Measurements from ENCODE around the gene TAGLN2. TPM values are rescaled to one million over a fixed set of nuclear protein-coding genes. Genes with fewer than 3 reads are reported as not detected.
"Not testable (repeated sequence)": the region's sequence is repeated elsewhere in the genome, so short reads cannot be mapped to it uniquely, and the experiment has no call there.

TAGLN2 gene
- total RNA-seq, 4 donors from 2014 or later = 242 to 569 (median 258) TPM

DNA sequence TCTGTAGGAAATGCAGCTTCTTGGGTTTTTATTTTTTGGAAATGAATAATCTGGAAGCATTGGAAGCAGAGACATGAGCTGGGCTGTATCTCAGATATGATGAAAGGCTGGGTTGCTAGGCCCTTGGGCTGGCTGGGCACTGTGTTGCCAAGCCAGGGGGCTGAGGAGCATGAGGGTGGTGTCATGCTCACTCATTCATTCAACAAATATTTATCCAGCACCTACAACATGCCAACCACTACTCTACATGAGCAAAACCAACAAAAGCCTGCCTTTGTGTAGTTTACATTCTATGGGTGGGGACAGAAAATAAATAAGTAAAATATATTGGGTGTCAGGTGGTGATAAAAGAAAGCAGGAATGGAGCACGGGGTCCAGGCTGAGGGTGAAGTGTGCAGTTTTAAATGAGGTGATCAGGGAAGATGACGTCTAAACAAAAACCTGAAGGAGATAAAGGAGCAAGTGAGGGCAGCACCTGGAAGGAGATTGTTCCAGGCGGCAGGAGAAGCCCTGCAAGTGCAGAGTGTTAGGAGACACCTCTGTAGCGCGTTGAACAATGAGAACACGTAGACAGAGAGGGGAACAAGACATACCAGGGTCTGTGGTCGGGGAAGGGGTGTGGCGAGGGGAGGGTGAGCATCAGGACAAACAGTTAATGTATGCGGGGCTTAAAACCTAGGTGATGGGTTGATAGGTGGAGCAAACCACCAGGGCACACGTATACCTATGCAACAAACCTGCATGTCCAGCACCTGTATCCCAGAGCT is 10.9 kb downstream of the TAGLN2 start:
- ATAC-seq (ENCODE audit: low FRiP score) (peak; percentile 21), DNase-seq (ENCODE audit: low spot score) (no peak)
- TF ChIP-seq, protein P1, sequence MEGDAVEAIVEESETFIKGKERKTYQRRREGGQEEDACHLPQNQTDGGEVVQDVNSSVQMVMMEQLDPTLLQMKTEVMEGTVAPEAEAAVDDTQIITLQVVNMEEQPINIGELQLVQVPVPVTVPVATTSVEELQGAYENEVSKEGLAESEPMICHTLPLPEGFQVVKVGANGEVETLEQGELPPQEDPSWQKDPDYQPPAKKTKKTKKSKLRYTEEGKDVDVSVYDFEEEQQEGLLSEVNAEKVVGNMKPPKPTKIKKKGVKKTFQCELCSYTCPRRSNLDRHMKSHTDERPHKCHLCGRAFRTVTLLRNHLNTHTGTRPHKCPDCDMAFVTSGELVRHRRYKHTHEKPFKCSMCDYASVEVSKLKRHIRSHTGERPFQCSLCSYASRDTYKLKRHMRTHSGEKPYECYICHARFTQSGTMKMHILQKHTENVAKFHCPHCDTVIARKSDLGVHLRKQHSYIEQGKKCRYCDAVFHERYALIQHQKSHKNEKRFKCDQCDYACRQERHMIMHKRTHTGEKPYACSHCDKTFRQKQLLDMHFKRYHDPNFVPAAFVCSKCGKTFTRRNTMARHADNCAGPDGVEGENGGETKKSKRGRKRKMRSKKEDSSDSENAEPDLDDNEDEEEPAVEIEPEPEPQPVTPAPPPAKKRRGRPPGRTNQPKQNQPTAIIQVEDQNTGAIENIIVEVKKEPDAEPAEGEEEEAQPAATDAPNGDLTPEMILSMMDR (IDR thresholded peaks at IDR 0.05) = no peak

DNA sequence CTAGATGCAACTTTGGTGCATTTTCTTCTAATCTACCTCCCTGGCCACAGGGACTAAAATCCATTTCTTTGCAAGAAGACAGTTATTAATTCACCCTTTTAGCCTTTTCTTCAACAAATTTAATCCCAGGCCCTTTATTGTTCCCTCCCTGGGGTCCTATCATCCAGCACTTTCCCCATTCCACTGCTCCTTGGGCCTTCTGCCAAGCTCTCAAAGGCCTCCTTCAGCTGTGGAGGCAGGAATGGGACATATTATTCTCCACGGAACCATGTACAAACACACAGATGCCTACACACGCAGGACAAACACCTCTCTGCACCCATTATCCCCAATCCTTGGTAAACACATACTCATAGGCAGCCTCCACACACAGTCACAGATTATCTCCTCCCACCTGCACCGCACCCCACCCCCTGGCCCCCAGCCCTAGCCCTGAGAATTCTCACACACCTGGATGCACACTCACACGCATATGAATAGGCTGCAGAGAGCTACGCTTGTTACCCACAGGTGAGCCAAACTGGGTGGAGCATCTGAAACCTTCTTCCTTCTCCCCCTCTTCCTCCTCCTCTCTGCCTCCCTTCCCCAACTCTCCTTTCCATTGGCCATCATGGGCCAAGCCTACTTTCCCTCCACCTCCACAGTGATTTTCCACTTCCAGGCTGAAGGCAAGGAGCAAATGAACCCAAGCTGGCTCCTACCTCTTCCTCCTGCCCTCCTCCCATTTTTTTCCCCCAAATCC is 11.7 kb downstream of the TAGLN2 start:
- TF ChIP-seq, protein P1 (IDR thresholded peaks at IDR 0.05) = no peak
- no peak for DNase-seq (ENCODE audit: low spot score)
- peak; percentile 22 for ATAC-seq (ENCODE audit: low FRiP score)

DNA sequence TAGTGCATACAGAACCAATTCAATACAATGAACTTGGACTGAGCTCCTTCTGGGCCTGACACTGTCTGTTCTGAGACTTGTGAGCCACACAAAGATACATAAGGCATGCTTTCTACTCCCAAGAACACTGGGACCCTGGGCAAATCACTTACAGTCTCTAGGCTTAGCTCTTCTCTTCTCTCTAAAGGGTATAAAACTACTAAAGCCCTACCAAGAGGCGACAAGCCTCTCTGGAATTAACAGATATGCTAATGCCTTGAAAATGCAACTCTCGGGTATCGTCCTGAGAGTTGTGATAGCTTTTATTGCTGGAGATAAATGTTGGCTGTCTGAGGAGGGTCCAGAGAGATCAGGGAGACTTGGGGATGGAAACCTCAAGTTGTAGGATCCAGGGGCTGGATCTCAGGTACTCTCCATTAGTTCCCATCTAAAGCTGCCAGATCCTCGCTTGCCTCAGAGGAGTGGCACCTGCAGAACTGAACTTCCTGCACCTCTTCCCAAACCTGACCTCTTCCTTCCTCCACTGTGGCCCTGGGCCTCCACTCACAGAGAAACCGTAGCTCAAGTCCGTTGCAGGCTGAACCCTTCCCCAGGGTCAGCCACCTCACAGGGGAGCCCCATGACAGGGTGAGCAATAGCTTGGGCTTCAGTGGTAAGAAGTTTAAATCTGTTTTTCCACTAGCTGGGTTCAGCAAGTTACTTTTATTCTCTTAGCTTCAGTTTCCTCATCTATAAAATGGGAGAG is 13.8 kb downstream of the TAGLN2 start:
- DNase-seq (ENCODE audit: low spot score) = no peak
- ATAC-seq (ENCODE audit: low FRiP score) = no peak
- TF ChIP-seq, protein P1 (IDR thresholded peaks at IDR 0.05) = no peak

DNA sequence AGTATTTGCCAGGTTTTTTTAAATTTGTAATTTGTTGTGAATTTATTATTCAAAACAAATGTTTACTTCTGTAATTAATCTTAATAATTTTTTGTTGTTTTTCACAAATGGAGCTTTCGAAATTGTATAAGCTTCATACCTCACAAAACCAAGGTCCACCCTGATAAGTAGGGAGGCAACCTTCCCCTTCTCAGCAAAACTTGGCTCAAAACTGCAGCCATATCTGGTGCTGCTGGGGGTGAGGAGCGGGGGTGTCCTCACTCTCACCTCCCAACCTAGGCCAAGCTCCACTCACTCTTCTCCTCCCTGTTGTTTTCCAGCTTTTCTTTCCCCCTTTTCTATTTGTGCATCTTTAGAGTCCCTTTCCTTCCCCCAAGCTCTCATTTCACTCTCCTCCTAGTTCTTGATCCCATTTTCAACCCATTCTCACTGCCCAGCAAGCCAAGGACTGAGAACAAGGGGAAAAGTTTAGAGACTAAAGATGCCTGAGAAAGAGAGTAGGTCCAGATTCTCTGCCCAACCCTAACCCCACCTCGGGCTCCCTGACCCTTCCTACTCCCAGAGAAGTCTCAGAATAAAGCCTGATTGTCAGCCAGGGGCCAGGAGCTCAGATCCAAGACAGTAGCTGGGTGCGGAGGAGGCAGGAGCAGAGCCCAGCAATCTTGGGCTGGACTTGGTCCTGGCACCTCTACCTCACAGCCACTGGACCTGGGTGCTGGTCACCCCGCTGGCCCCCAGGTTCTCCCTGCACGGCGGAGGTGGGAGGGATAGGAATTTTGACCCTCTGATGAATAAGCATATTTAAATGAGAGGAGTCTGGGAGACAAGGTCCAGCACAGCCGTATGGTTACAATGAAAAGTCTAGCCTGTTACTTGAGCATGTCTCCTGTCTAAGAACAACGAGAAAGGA is 17.0 kb downstream of the TAGLN2 start:
- ATAC-seq (ENCODE audit: low FRiP score) = no peak
- TF ChIP-seq, protein P1 (IDR thresholded peaks at IDR 0.05) = no peak
- no peak for DNase-seq (ENCODE audit: low spot score)

DNA sequence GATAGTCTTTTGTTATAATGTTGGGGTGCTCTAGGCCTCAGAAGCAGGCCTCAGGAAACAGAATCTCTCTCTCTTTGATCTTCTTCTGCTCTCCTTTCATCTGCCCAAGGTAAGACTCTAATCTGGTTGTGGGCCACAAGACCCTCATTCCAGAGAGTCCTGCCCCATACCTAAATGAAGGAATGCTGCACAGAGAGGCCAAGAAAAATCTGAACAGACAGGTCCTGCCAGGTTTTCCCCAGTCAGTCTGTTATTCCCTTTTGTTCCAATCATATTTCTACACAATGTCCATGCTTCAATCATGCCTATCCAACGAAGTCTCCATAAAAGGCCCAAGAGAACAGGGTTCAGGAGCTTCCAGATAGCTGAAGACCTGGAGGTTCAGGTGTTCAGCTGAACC is 18.3 kb downstream of the TAGLN2 start:
- TF ChIP-seq, protein P1 (IDR thresholded peaks at IDR 0.05) = no peak
- DNase-seq (ENCODE audit: low spot score) = no peak

DNA sequence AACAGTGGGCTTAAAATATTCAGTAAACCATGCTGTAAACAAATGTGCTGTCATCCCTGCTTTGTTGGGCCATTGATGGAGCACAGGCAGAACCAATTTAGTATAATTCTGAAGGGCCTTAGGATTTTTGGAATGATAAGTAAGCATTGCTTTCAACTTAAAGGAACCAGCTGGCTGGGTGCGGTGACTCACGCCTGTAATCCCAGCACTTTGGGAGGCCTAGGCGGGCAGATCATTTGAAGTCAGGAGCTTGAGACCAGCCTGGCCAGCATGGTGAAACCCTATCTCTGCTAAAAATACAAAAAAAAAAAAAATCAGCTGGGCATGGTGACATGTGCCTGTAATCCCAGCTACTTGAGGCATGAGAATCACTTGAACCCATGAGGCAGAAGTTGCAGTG is 21.3 kb downstream of the TAGLN2 start:
- not testable (repeated sequence) for ATAC-seq (ENCODE audit: low FRiP score); DNase-seq (ENCODE audit: low spot score)

More for the DNA sequence above, 18.3 kb downstream of the TAGLN2 start:
- ATAC-seq (ENCODE audit: low FRiP score) = no peak
